Fibroblast of mammary gland (primary cell): ENCODE results near the gene GDF7.

Source experiments
- DNase-seq: peaks from one replicate; pipeline ENCODE4 v3.0.0-alpha.2; 2010; ENCODE audit warnings: low read depth
- H3K4me3 ChIP-seq: 2 replicates; pipeline ENCODE4 v1.5.1; 2011; ENCODE audit warnings: low read depth, mild to moderate bottlenecking, low read length, moderate library complexity; ENCODE audit not compliant: control insufficient read depth
- CTCF ChIP-seq: conservative IDR thresholded peaks from 2 replicates; pipeline ENCODE4 v1.5.1; 2011; ENCODE audit warnings: low read depth, low read length, inconsistent platforms; ENCODE audit not compliant: control insufficient read depth, insufficient read depth

The GDF7 gene

GRCh38 chr2:20674309-20674965 is 7.5 kb downstream of the GDF7 start:
- H3K4me3 ChIP-seq: no peak overlapping the region
- no peak for TF ChIP-seq CTCF
- no peak for DNase-seq

GRCh38 chr2:20674974-20675679 is 8.2 kb downstream of the GDF7 start:
- peak; percentile 85 for DNase-seq
- no peak for TF ChIP-seq CTCF
- no peak overlapping the region for H3K4me3 ChIP-seq

- H3K4me3 ChIP-seq: no peak overlapping the region
- TF ChIP-seq CTCF: no peak
- DNase-seq: no peak
Measured at GRCh38 chr2:20675701-20676352, 8.9 kb downstream of the GDF7 start.

GRCh38 chr2:20676353-20677215 is 9.6 kb downstream of the GDF7 start:
- DNase-seq: no peak
- H3K4me3 ChIP-seq: no peak overlapping the region
- no peak for TF ChIP-seq CTCF

GRCh38 chr2:20677301-20678085 is 10.5 kb downstream of the GDF7 start:
- no peak for TF ChIP-seq CTCF
- DNase-seq: no peak
- no peak overlapping the region for H3K4me3 ChIP-seq

DNA sequence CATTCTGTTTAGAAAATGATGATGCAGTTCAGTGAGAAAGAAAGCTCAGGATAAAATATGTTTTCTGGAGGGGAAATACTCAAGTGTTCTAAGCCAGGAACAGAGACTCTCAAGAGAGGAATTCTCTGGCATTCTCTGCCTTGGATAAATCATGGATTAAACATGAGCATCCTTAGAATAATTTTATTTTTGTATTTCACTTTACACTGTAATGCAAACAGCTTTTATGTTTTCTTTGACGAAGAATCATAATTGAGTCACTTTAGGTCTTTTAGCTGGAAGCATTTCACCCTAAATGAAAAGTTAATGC is 11.1 kb downstream of the GDF7 start:
- no peak for TF ChIP-seq CTCF
- no peak overlapping the region for H3K4me3 ChIP-seq
- DNase-seq: no peak
